K562 (cell line): ENCODE data around the gene VDR. TPM values are rescaled to one million over a fixed set of nuclear protein-coding genes. Genes with fewer than 3 reads are reported as not detected.

ENCODE experiments used
- BACH1 ChIP-seq: fragments of 200-800 bp; sonication (Bioruptor generic); IDR thresholded peaks from 2 replicates; pipeline ENCODE4 v1.6.1; 2016; ENCODE audit warnings: missing genetic modification characterization, missing compliant biosample characterization
- CCAR2 ChIP-seq: fragments of 200-400 bp; formaldehyde crosslinking; IDR thresholded peaks from 2 replicates; pipeline ENCODE4 v1.6.1; 2017; ENCODE audit warnings: mild to moderate bottlenecking, low read depth, low read length
- E2F4 ChIP-seq: sonication (generic); formaldehyde crosslinking; IDR thresholded peaks from 2 replicates; pipeline ENCODE4 v1.8.0; 2022; ENCODE audit warnings: mild to moderate bottlenecking, low read depth, missing genetic modification reagents
- MGA ChIP-seq: fragments of 450-650 bp; IDR thresholded peaks from 2 replicates; pipeline ENCODE4 v1.6.1; 2016; ENCODE audit warnings: mild to moderate bottlenecking, moderate library complexity
- PKNOX1 ChIP-seq: fragments of 450-650 bp; IDR thresholded peaks from 2 replicates; pipeline ENCODE4 v1.6.1; 2016
- SRSF3 ChIP-seq: fragments of 200-400 bp; formaldehyde crosslinking; IDR thresholded peaks from 2 replicates; pipeline ENCODE4 v1.6.1; 2016; ENCODE audit warnings: mild to moderate bottlenecking, low read length, moderate library complexity; ENCODE audit not compliant: insufficient read depth
- U2AF1 ChIP-seq: fragments of 200-400 bp; formaldehyde crosslinking; optimal IDR thresholded peaks from 2 replicates; pipeline ENCODE3; 2017; ENCODE audit warnings: mild to moderate bottlenecking, low read depth, low read length, moderate library complexity
- ZNF280B ChIP-seq: fragments of 250-450 bp; sonication (Bioruptor Pico); IDR thresholded peaks from 2 replicates; pipeline ENCODE4 v1.5.1; 2021; ENCODE audit warnings: mild to moderate bottlenecking
- polyA plus RNA-seq, 8 experiments: library from polyadenylated mRNA; depleted of rRNA in 4 of 8; stranded (reverse) in 5 of 8; unstranded in 3 of 8; fragments of >200 nt; fragmentation: Nextera tagmentation in 2 of 8; fragmentation: Illumina TruSeq in 1 of 8; extraction: Ambion mirVana in 2 of 8; extraction: Trizol in 1 of 8; gene quantifications; 2 replicates each; pipeline versions ENCODE4 v1.2.1 to v1.2.3, GENCODE V29; 2011 to 2014; ENCODE audit warnings: inconsistent platforms in 1 of 8, missing spikeins in 1 of 8
- total RNA-seq, 7 experiments: library from RNA; depleted of rRNA in 6 of 7; stranded (reverse); fragments of >200 nt in 6 of 7; fragmentation: Illumina TruSeq in 2 of 7; extraction: Trizol in 2 of 7; gene quantifications; 2 replicates each; pipeline versions ENCODE4 v1.2.1 to v1.2.3, GENCODE V29; 2011 to 2021; ENCODE audit warnings: low replicate concordance in 1 of 7

The VDR gene
- total and polyA plus RNA-seq, 9 of the 15 experiments (the other 6 are each of a cell fraction or from before 2014, with no cell fraction given) = 0.61 to 4.8 (median 2.0) TPM

GRCh38 chr12:47850153-47851084 lies 54.4 kb downstream of the VDR start (continued):
- TF ChIP-seq MGA (no peak; the same call in 1 of the 2 replicates), CCAR2 (no peak), U2AF1 (no peak), ZNF280B (CRISPR knock-in tag) (no peak), SRSF3 (no peak), E2F4 (CRISPR knock-in tag) (no peak), PKNOX1 (0 out of 2 replicates have a peak, but pooled peaks have one; percentile 9), BACH1 (no peak; the same call in 1 of the 2 replicates)
